HUDEP-2 (cell line): ENCODE measurements around the gene FGGY.
"Not testable (repeated sequence)": the region's sequence is repeated elsewhere in the genome, so short reads cannot be mapped to it uniquely, and the experiment has no call there.

Source experiments
- DNase-seq, 76 experiments: peaks; one replicate each; lab custom pipeline; 2025; ENCODE audit not compliant: unreplicated experiment in 76 of 76; lab: John Stamatoyannopoulos, UW

Gene FGGY

GRCh38 chr1:59605184-59605583 is 308.3 kb downstream of the FGGY start:
- DNase-seq: no peak

GRCh38 chr1:59605761-59606160 is 308.9 kb downstream of the FGGY start:
- no peak for DNase-seq

DNA sequence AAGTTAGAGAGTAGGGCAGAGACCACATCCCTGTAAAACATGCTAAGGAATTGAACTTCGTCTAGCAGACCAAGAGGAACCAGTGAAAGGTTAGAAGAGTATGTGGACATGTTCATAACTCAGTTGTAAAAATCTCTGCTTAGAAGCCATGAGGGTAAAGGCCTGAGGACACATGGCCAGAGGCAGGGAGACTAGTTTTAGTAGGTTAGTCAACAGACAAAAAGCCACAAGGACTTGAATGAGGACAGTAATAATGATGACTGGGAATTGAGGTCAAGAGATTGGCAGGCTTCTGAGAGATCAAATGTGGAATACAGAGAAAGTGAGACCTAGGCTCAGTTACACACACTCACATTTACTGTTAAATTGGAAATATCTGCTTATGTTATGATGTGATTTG is 312.4 kb downstream of the FGGY start:
- no peak for DNase-seq

DNA sequence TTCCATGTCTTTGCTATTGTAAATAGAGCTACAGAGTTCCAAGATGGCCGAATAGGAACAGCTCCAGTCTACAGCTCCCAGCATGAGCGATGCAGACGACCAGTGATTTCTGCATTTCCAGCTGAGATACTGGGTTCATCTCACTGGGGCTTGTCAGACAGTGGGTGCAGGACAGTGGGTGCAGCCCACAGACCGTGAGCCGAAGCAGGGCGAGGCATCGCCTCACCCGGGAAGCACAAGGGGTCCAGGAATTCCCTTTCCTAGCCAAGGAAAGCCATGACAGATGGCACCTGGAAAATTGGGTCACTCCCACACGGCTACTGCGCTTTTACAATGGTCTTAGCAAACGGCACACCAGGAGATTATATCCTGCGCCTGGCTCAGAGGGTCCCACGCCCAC is 313.6 kb downstream of the FGGY start:
- DNase-seq: not testable (repeated sequence)

GRCh38 chr1:59617434-59617833 is 320.5 kb downstream of the FGGY start:
- no peak for DNase-seq

DNA sequence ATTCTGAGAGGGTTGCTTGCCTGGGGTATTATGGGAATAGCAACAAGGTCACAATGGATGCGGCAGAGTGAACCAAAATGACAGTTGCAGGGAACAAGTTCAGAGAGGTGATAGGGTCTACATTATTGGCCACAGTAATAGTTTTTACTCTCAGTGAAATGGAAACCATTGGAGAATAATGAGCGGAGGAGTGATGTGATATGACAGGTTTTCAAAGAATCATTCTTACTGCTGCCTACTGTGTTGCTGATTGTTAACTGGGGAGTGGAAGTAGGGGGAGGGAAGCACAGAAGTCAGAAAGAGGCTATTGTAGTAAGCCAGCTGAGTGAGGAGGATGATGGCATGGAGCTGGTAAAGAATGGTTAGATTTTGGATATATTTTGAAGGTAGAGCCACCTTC is 322.7 kb downstream of the FGGY start:
- no peak for DNase-seq

DNA sequence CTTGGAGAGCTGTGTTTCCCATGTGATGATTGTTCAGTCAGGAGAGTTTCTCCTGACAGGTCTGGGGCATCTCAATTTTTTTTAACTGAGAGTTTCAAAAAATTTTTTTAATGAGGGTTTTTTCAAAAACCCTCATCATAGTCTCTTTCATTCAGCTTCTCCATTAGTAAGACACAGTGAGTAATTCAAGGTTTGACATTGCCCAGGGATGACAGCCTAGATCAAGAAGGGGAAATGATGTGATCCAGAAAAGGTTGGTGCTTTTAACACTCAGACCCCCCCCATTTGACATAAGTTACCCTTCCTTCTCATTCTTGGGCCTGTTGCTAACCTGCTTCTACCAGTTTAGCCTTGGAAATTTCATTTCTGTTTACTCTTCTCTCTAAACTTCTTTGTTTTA is 328.5 kb downstream of the FGGY start:
- no peak for DNase-seq

GRCh38 chr1:59631561-59632255 is 334.8 kb downstream of the FGGY start:
- no peak for DNase-seq

GRCh38 chr1:59635097-59635496 is 338.2 kb downstream of the FGGY start:
- no peak for DNase-seq

DNA sequence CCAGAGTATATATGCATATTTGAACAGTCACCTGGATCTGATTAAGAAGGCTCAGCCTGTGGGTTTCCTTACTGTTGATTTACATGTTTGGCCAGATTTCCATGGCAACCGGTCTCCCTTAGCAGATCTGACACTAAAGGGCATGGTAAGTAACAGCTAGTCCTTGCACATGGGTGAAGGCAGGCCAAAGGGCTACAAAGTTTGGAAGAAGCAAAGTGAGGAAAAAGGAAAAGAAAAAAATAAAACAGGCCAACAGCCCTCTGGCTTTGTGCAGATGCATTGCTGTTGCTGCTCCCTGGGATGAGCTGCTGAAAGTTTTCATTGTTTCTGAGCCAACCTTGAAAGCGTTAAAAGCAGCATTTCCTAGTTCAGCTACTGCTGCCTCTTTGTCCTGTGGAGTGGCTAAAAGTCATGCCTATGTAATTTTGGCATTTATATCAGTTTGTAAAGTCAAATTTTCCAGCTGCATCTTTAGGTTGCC is 341.4 kb downstream of the FGGY start:
- no peak for DNase-seq

DNA sequence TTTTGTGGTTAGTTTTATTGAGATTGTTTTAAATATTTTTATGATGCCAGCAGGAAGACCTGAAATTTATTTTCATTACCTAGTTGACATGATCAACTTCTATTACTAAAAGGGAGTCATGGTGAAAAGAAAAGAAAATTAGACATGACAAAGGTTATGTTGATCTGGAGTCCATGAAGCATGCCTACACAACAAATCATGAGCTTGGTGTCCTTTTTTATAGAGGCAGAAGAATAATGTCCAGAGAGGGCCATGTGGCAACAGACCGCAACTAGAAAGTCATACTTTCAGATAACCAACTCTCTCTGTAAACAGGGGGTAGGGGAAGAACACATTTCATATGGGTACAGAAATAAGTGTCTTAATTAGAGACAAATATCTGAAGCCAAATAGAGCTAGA is 342.4 kb downstream of the FGGY start:
- no peak for DNase-seq

DNA sequence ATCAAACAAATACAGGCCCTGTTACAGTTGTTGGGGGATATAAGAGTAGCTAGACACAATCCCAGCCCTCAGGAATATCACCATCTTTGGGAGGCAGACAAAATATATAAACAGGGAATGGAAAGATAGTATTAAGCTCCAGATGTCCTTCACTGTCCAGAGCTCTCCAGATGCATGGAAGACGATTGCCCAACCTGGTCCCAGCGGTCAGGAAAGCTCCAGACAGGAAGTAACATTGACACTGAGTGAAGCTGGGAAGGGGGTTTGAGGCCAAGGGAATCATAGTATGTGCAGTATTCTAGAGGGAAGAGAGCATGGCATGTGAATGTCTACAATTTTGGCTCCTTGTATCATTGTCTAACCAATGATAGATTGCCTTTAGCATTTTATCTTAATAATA is 344.0 kb downstream of the FGGY start:
- no peak for DNase-seq

DNA sequence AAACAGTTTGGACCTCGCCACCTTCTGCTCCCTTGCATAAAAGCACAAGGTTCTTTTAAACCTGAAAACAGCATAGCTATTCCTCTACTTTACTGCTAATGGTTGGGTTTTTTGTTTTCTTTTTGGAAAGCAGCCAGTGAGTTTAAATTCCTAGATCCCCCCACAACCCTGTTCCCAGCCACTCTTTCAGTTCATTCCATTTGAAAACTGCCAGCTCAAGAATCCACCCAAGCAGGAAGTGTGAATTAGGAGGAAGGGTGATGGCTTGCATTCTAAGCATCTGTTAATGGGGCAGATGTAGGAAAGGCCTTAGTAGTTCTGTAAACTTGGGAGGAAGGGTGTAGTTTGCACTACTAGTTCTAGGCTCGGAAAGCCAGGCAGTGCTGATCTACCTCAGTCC is 344.9 kb downstream of the FGGY start:
- DNase-seq: no peak

GRCh38 chr1:59643526-59643925 is 346.6 kb downstream of the FGGY start:
- DNase-seq: no peak

DNA sequence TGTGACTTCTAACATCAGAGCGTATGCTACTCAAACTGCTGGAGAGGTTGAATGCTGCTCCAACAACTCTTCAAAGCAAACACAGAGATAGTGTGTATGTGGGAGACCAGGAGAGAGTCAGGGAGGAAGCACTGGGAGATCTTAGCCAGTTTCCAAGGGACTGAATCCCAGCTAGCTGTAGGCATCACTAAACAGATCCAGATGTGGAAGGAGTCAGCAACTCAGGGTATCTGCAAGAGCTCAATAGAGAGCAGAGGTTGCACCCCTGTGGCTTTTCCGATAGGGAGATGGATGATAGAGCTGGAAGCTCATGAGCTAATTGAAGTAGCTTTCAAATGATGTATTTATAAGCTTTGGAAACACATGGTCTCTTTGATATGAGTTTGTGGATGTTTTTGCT is 349.0 kb downstream of the FGGY start:
- DNase-seq: no peak

DNA sequence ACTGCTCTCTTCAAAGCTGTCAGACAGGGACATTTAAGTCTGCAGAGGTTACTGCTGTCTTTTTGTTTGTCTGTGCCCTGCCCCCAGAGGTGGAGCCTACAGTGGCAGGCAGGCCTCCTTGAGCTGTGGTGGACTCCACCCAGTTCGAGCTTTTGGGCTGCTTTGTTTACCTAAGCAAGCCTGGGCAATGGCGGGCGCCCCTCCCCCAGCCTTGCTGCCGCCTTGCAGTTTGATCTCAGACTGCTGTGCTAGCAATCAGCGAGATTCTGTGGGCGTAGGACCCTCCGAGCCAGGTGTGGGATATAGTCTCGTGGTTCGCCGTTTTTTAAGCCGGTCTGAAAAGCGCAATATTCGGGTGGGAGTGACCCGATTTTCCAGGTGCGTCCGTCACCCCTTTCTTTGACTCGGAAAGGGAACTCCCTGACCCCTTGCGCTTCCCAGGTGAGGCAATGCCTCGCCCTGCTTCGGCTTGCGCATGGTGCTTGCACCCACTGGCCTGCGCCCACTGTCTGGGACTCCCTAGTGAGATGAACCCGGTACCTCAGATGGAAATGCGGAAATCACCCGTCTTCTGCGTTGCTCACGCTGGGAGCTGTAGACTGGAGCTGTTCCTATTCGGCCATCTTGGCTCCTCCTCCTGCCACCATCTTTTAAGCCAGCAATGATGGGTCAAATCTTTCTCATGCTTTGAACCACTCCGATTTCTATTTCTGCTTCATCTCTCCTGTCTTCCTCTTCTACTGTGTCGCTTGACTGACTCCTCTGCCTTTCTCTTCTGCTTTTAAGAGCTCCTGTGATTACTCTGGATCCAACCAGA is 356.5 kb downstream of the FGGY start:
- DNase-seq: not testable (repeated sequence)

DNA sequence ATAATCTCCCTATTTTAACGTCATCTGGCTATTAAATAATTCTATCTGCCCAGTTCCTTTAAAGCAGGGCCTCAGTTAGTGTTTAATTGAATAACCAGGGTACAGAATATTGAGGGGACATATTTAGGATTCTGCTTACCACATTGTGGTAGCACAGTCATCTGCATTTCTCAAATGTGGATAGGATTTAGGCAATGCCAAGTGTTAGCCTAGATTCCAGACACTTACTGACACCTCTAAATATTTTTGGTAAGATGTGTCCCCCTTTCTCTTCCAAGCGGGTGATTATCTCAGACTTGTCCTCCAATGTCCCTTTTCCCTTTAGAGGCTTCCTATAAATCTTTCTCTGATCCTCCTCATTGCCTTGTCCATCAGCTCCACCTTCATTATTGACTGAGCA is 357.1 kb downstream of the FGGY start:
- no peak for DNase-seq

GRCh38 chr1:59657873-59658465 is 361.1 kb downstream of the FGGY start:
- no peak for DNase-seq

DNA sequence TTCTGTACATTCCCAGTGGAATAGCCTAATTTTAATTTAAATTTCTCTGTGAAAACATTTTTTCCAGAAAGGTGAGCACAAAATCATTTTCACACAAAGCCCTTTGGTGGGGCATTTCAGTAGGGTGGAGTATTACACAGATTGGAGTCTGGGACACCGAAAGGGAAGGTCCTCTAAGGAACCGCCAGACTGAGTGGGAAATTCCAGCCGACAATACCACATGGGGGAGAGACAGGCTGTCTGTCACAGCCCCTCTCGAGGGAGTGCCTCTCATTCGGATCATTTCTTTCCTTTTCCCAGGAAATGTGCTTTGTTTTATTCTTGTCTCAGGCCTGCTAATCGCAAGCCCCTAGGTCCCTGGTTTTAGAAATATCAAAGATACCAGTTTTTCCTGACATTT is 367.3 kb downstream of the FGGY start:
- DNase-seq: no peak

- DNase-seq: no peak
Measured at GRCh38 chr1:59666106-59666505, 369.2 kb downstream of the FGGY start.

GRCh38 chr1:59667020-59667419 is 370.1 kb downstream of the FGGY start:
- DNase-seq: no peak
